AML-193 (cell line): ENCODE data around the gene SLC35F5.
"Not testable (repeated sequence)": the region's sequence is repeated elsewhere in the genome, so short reads cannot be mapped to it uniquely, and the experiment has no call there.

ENCODE experiments used
- DNase-seq, 2 experiments: peaks; one replicate each; lab custom pipeline; 2025; lab: John Stamatoyannopoulos, UW

The SLC35F5 gene, protein sequence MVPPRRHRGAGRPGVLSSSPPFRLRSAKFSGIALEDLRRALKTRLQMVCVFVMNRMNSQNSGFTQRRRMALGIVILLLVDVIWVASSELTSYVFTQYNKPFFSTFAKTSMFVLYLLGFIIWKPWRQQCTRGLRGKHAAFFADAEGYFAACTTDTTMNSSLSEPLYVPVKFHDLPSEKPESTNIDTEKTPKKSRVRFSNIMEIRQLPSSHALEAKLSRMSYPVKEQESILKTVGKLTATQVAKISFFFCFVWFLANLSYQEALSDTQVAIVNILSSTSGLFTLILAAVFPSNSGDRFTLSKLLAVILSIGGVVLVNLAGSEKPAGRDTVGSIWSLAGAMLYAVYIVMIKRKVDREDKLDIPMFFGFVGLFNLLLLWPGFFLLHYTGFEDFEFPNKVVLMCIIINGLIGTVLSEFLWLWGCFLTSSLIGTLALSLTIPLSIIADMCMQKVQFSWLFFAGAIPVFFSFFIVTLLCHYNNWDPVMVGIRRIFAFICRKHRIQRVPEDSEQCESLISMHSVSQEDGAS

DNA sequence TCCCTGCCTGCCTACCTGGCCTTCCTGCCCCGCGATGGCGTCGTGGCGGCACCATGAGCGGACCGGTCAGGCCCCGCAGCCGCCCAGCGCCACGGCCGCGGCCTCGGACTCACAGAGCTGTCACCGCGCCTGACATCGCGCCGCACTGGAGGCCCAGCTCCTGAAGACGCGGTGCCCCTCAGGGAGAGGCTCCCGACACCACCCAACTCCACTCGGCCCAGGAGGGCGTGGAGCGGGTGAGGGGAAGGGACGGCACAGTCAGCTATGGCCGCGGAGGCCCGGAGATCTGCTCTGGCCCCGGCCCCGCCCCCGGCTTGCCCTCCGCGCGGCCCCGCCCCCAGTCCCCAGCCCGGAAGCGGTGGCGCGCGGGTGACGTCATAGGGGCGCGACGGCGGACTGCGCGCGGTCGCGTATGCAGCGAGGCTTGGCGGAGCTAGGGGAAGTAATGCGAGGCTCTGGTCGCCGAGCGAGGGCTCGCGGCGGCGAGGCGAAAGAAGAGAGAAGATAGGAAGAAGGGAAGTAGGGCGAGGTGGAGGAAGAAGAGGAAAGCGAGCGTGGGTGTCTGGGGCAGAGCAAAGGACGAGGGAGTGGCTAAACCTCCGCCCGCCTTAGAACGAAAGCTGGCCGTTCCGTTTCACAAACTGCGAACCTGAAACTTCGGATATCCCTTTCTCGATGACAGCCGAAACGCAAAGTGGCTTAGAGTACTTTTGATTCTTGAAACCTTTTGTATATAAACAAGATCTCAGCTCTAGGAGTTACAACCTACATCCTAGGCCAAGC is at the start of gene SLC35F5:
SLC35F5 (minus strand) TSS at position 288 of the 783 bp plus-strand sequence; CDS start at position 55, 233 bp downstream.
- peak; percentile 89 to 98 for DNase-seq

DNA sequence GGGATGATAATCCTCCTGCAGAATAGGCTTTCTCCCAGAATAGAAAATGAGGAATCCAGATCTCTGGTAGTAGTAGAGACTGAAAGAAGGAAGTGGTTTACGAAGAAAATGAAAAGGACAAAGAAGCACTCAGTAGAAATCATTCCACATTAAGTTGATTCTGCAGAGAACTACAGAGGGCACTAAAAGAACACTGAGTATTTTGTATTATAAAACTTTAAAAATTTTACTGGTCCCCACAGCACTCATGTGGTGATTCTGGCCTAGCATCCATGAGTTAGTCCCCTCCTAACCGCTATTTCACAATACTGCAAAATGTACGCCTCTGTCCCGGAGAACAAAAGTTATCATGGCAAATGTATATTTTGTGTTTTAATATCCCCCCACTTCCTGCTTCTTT is 42.9 kb upstream of the SLC35F5 start:
- DNase-seq: peak; percentile 70 to 74

DNA sequence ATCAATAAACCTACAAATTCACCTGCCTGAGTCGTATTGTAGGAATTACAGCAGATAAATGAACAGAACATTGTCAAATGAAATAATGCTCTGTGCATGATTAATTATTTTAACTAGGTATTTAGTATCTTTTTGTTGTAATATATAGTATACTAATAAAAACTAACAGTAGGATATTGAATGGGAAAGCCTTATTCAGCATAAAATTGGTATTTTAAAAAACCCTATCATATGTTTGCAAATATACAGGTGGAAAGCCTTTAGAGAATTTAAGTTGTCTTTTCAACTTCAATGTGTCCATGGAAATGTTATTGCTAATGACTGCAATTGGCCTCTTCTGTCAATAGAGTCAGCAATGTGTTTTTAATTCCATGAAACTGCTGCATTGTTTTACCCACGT is 40.8 kb upstream of the SLC35F5 start:
- DNase-seq: no peak

DNA sequence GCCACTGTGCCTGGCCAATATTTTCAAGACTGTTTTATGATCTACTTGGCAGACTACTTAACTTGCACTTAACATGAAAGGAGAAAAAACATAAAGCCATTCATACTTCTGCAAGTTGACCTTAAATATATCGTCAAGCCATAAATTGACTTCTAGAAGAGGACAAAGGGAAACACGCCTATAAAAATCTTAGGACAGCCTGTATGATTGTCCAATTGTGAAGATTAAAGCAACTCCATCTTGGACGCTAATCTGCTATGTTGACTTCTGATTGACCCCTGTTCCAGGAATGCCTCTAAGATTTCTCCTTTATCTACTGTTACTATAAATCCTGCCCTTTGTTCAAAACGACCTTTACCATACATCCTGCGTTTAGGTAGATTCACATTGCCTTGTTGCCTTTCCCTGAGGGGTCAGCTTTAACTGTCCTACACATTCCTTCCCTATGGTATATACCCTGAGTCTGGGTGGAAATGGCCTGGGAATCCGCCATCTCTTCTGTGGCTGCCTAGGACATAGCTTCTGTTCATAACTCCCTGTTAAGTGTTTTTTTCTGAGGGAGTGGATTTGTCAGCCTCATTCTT is 40.2 kb upstream of the SLC35F5 start:
- no peak for DNase-seq

DNA sequence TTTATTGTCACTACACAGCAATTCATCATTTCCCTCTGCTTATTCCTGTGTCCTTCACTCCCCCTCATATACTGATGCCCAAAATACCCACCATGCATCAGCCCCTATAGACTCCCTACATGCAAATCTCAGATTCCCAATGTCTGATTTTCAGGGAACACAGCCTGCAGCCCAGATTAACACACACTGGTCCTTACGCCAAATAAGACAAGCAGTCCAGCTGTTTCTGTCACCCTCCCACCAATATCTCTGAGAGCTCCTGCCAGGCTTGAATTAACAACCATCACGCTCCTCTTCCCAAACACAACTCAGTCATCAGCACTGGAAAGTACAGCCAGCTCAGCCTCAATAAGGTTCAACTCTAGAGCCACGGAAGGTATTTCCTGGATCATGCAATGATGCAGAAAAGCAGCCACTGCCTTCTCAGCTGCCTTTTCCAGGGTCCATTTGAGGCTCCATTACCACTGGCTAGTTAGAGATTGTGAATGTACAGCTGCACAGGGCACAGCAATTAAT is 39.0 kb upstream of the SLC35F5 start:
- DNase-seq: no peak

DNA sequence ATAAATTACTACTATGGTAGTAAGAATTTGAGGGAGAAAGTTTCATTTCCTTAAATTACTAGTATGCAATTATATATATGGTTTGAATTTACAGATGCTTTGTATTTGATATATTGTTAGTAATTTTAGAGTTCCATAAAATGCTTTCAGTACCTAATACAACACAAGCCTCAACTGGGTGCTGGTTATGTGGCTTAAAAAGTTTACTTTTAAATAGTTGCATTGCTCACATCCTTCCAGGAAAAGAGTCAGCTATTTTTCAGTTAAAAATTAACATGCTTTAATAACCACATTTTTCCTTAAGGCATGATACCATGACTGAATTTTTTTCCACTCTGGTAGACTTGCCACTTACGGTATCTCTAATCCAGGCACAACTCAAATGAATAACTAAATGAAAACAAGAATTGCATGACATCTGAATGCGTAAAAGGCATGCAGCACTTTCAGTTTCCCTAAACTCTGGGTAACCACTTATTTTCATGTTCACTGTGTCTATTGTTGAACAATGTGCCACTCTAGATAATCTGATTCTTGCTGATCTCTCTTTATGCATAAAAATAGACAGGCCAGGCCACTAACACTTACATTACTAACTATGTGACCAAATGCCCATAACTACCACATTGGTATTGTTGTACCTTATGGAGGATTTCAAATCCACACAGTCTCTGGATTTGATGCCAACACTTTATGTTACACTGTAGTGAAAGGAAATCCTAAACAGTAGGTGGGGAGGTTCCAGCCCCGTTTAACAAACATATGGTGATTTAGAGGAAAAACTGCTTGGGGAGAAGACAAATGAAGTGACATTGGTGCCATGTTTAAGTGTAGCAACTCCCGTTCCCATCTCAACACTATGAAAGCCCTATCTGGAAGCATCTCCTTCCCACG is 35.5 kb upstream of the SLC35F5 start:
- DNase-seq: peak; percentile 3 to 5

DNA sequence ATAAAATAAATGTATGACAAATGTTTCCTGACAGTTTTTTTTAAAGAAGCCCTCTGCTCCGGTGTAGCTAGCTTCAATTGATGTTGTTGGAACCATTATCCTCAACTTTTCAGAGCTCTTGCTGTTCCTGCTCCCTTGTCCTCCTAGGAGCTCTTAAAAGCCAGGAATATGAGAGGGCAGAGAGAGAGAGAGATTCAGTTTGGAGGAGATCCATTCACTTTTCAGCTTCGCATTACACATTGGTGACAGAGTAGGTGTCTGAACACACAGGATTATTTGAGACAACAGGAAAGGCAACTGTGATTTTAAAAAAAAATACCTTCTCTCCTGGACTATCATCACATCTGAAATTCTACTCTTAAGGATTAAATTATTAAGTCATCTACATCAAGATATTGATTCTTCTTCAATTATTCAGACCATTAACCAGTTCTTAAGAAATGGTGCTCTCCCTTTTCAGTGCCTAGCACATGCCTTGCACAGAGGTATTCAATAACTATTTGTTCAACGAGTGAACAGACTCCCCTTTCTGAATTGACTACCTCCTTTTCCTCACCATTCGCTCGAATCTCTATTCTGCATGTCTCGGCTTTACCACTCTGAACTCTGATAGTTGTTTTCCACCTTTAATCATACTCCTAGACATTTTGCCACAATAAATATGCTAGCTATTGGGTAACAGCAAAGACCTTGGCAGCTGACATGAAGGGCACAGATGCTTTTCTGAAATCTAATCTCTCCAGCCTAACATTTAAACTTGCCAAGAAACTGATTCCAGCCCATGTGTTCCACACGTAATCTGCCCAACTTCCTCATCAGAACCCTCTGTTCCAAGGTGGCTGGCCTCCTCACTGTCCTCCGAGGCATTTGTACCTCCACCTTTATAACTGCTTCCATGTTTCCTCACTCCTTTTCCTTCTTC is 28.6 kb upstream of the SLC35F5 start:
- DNase-seq: no peak

DNA sequence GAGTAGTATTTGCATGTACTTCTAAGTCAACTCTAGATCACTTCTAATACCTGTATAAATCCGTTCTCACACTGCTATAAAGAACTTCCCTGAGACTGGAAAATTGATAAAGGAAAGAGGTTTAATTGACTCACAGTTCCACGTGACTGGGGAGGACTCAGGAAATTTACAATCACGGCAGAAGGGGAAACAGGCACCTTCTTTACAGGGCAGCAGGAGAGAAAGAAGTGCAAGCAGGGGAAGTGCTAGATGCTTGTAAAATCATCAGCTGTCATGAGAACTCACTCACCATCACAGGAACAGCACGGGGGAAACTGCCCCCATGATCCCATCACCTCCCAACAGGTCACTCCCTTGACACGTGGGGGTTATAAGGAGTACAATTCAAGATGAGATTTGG is 24.0 kb upstream of the SLC35F5 start:
- no peak for DNase-seq

DNA sequence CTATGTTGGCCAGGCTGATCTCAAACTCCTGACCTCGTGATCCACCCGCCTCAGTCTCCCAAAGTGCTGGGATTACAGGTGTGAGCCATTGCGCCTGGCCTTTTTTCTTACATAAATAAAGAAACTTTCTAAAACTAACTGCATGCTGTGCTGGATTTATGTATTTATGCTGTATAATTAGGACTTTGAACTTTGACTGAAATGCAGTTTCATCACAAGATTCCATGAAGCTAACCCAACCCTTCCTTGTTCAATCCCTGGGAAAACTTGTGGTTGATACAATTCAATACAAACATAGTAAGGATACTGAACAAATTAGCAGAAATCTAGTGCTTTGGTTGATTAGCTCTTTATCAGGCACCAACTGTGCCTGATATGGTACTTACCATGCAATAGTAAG is 20.9 kb upstream of the SLC35F5 start:
- DNase-seq: no peak

DNA sequence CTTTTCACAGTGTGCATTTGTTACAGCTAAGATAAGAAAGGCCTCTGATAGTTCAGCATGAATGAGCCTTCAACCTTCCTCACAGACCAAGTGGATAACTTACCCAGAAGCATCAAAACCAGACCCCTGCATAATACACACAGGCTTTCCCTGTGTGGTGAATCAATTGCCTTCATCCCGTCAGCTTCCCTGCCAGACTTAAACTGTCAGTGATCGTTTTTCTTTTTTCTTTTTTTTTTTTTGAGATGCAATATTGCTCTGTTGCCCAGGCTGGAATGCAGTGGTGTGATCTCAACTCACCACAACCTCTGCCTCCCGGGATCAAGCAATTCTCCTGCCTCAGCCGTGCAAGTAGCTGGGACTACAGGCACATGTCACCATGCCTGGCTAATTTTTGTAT is 20.5 kb upstream of the SLC35F5 start:
- no peak for DNase-seq

DNA sequence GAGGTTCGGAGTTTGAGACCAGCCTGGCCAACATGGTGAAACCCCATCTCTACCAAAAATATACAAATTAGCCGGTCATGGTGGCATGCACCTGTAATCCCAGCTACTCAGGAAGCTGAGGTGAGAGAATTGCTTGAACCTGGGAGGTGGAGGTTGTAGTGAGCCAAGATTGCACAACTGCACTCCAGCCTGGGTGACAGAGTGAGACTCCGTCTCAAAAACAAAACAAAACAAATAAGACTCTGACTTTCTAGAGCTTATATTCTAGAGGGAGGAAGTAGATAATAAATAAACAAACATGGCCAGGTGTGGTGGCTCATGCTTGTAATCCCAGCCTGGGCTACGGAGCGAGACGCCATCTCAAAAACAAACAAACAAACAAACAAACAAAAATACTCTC is 18.2 kb upstream of the SLC35F5 start:
- not testable (repeated sequence) for DNase-seq

DNA sequence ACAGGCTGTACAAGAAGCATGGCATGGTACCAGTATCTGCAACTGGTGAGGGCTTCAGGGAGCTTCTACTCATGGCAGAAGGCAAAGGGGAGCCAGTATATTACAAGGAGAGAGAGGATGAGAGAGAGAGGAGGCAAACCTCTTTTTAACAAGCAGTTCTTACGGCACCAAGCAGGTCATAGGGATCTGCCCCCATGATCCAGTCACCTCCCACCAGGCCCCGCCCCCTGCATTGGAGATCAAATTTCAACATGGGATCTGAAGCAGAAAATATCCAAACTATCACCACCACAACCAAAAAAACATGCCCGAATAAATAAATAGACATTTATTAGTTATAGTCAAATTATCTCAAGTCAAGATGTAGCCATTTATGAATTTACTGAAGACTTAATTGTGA is 14.5 kb upstream of the SLC35F5 start:
- DNase-seq: no peak

DNA sequence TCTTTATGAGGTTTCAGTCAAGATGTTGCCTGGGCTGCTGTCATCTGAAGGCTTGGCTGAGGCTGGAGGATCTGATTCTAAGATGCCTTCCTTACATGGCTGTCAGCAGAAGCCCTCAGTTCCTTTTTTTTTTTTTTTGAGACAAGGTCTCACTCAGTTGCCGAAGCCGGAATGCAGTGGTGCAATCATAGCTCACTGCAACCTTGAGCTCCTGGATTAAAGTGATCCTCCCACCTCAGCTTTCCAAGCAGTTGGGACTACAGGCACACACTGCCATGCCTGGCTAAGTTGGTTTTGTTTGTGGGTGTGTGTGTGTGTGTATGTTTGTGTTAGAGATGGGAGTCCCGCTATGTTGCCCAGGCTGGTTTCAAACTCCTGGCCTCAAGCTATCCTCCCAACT is 13.1 kb upstream of the SLC35F5 start:
- no peak for DNase-seq

DNA sequence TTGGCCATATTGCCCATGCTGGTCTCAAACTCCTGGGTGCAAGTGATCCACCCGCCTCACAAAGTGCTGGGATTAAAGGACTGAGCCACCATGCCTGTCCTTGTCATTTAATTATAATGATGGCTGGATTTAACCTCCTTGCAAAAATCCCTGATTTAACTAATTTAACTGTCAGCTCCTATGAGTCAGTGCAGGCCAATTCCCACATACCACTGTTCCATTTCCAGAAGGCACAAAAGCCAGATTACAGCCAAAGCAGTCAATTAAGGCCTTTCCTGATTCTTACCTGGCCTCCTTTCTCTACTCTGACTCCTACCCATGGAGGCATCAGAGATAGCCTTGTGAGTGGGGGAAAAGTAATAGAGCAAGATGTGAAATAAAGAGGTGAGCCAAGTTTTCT is 12.3 kb upstream of the SLC35F5 start:
- no peak for DNase-seq

DNA sequence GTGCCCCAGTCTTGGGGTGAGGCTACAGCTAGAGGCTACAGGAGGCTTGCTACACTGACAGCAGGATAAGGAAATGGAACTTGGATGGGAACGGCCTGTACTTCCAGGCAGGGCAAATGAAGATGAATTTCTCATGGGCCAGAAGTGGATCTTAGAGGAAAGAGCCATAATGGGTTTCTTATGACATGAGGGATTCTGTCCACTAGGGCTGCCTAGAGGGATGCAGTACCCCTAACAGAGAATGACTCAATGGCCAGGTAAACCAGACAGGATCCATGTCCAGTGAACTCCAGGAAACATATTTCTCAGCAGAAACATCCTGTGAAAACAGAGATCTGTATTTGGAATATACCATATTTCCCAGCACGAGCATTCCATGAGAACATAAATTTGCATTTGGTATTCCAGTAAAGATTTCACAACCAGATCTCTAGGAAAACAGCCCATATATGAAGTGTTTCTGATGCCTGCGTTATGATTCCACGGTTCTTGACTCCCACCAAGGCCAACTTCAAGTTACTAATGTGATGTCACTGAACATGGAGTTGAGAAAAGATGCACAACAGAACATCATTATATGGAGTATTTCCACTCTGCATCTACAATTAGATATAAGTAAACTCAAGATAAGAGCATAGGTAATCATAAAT is 11.5 kb upstream of the SLC35F5 start:
- no peak for DNase-seq

DNA sequence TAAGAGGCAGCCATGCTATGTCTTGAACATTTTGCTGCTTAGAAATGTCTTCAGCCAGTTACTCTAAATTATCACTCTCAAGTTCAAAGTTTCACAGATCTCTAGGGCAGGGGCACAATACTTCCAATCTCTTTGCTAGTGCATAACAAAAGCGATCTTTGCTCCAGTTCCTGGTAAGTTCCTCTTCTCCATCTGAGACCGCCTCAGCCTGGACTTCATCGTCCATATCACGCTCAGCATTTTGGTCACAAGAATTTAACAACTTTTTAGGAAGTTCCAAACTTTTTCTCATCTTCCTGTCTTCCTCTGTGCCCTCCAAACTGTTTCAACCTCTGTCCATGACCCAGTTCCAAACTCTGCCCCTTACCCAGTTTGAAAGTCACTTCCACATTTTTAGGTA is 8.8 kb upstream of the SLC35F5 start:
- no peak for DNase-seq

DNA sequence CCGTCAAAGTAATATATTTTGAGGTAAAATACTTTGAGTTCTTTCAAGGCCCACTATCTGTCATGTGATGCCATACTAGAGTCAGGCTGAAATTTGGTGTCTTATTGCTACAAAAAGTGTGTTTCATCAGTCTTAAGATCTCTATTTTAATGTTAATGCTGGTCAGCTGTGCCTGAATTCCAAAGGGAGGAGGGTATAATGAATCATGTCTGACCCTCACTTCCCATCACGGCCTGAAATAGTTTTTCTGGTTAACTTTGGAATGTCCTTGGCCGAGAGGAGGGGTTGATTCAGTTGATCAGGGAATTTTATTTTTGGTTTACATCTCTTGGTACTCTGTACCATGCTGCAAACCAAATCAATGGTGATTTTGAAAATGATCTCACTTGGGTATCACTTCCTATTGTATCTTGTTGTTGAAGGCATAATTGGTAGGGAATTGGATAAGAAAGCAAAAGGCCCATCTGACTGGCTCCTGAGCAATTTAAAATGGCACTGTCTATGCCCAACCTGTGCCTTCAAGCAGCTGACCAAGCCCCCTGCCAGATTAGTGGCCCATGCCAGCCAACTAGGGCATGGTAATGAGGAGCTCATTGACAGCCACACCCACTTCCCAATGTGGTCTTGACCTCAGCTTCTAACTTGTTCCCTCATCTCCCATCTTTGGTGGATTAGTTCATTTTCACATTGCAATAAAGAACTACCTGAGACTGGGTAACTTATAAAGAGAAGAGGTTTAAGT is 6.1 kb upstream of the SLC35F5 start:
- no peak for DNase-seq

DNA sequence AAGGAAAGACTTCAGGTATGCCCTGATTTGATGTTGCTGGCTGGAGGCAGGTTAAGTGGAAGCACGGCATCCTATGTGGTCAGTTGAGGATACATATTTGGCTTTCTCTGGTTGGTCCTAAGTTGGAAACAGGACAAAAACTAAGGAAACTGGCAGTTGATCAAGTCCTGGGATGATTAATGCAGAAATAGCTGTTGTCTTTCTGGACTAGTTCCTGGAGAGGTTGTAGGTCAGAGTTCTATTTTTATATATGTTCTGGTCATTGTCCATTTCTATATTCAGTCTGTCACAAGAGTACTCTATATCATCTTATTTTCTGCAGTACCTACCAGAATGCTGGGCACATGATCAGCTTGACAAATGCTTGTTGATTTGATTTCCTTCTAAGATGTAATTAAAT is 4.0 kb upstream of the SLC35F5 start:
- DNase-seq: no peak

DNA sequence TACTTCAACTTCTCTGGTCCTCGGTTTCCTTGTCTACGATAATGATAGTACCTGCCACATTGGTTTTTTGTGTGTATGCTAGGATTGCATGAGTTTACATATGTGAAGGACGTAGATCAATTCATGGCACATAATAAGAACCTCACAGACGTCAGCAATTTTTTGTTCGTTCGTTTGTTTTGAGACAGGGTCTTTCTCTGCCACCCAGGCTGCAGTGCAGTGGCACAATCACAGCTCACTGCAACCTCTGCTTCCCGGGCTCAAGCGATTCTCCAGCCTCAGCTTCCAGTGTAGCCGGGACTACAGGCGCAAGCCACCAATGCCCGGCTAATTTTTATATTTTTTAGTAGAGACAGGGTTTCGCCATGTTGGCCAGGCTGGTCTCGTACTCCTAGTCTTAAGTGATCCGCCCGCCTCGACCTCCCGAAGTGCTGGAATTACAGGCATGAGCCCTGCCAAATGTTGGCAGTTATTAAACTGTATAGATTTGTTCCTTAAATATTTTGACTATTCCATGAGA is 756 bp upstream of the SLC35F5 start:
- DNase-seq: no peak
